NT2/D1 (cell line): ENCODE measurements around the gene SQSTM1.

ENCODE experiments used
- YY1 ChIP-seq: IDR thresholded peaks from 2 replicates; pipeline ENCODE4 v1.6.1; 2011; ENCODE audit not compliant: insufficient read length, insufficient read depth
- ZNF274 ChIP-seq: IDR thresholded peaks from 2 replicates; pipeline ENCODE4 v1.6.1; 2011; ENCODE audit warnings: mild to moderate bottlenecking, low read depth, low read length

GRCh38 chr5:179797741-179798140 lies 23.0 kb upstream of the SQSTM1 start:
- TF ChIP-seq YY1 (no peak), ZNF274 (no peak)
